Mucosa of gallbladder (tissue), 1 donor: ENCODE measurements around the gene RNF112. TPM values are rescaled to one million over a fixed set of nuclear protein-coding genes. Genes with fewer than 3 reads are reported as not detected.
"Not testable (repeated sequence)": the region's sequence is repeated elsewhere in the genome, so short reads cannot be mapped to it uniquely, and the experiment has no call there.

Source experiments
- DNase-seq: peaks from one replicate; pipeline ENCODE4 v3.0.0-alpha.2; 2020; ENCODE audit warnings: low spot score
- total RNA-seq: library from RNA; stranded (reverse); gene quantifications from one replicate; pipeline ENCODE4 v1.2.1, GENCODE V29; 2021
- donor health status: DM: no; HTN: no; CAD: no.

Gene RNF112
- total RNA-seq, 1 donor from 2014 or later, result 7.3 TPM

GRCh38 chr17:19447085-19447583 lies 36.1 kb downstream of the RNF112 start:
- peak; percentile 84 for DNase-seq

DNA sequence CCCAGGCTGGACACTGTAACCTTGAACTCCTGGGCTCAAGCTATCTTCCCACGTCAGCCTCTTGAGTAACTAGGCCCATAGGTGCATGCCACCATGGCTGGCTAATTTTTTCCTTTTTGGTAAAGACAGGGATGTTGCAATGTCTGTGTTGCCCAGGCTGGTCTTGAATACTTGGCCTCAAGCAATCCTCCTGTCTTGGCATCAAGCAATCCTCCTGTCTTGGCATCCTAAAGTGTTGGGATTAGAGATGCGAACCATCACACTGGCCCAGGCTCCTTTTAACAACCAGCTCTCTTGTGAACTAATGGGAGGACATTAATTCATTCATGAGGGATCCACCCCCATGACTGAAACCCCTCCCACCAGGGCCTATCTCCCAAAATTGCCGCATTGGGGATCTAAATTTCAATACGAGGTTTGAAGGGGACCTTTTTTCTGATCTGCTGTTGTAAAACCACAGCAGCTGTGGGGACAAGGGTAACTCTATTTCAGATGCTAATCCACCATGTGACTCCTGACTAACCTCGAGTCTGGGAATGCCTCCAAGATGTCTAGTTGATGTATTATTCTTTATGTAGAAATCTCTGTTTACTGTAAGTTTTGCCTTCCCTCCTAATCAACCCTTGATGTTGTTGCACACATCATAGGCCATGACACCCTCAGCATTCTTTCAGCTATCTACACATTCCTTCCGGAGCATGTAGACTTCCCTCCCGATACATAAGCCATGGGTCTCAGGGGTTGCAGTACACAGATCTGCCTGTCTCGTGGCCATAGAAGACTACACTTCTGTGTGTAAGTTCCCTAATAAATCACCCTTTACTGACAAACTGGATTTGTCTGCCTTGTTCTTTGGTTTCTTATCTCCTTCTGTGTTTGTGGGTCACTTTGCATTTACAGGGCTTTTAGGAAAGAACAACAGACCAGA lies 37.6 kb downstream of the RNF112 start:
- DNase-seq, result peak; percentile 45

DNA sequence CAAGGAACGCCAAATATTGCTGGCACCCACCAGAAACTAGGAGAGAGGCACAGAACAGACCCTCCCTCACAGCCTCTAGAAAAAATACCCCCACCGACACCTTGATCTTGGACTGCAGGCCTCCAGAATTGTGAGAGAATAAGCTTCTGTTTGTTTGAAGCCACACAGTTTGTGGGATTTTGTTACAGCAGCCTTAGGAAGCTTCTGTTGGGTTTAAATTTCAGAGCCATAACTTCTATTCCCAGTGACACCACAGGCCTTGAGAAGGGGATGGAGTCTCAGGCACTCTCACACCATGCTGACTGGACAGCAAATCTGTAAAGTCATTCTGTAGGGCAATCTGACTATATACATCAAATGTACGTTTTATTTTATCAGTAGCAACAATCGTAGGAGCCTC lies 38.6 kb downstream of the RNF112 start:
- DNase-seq, result no peak

- no peak for DNase-seq
Measured at GRCh38 chr17:19453296-19453695, 42.3 kb downstream of the RNF112 start.

- no peak for DNase-seq
Measured at GRCh38 chr17:19454074-19454473, 43.0 kb downstream of the RNF112 start.

DNA sequence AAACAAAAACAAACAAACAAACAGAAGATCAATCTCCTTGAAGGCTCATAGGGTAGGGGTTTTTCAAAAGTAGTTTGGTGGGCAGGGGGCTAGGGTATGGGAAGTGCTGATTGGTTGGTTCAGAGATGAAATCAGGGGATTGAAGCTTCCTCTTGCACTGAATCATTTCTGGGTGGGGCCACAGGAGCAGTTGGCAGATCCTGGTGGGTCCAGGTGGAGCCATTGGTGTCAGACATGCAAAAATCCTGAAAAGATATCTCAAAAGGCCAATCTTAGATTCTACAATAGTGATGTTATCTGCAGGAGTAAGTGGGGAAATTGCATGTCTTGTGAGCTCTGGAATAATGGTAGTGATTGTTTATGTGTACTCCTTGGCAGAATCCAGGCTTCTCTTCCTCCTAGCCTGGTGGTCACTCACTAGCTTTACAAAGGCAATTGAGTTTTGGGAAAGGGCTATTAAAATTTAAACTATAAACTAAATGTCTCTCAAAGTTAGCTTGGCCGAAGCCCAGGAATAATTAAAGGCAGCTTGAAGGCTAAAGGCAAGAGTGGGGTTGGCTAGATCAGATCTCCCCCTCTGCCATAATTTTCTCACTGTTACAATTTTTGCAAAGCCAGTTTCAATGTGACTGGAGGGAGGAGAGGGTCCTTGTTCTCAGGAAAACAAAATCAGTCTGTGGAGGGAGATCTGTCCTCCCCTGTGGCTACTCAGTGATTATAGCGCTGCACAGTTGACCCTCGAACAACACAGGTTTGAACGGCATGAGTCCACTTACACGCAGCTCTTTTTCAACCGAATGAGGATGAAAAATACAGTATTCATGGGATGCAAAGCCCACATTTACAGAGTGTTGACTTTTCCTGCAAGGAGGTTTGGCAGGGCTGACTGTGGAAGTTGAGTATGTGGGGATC lies 45.2 kb downstream of the RNF112 start:
- no peak for DNase-seq

GRCh38 chr17:19457046-19457445 lies 46.0 kb downstream of the RNF112 start:
- DNase-seq, result no peak

DNA sequence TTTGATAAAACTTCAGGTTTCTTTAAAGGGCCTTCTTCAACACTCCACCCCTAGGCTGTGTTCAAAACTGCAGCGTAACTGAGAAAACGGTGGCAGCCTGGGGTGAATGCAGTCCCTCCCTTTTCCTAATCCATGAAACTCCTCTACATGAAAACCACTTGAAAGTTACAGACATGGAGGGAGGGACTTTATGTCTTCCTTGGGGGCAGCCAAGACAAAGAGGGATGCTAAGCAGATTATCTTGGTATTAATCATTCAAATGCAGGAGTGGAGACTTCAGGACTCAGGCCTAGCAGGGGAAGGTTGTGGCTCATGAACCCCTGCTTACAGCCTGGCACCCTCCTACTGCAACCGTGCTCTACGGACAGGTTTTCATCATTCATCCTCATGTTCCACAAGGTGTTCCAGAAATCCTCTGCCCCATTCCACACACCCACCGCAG lies 46.8 kb downstream of the RNF112 start:
- DNase-seq, result no peak

GRCh38 chr17:19458481-19458880 lies 47.4 kb downstream of the RNF112 start:
- not testable (repeated sequence) for DNase-seq

DNA sequence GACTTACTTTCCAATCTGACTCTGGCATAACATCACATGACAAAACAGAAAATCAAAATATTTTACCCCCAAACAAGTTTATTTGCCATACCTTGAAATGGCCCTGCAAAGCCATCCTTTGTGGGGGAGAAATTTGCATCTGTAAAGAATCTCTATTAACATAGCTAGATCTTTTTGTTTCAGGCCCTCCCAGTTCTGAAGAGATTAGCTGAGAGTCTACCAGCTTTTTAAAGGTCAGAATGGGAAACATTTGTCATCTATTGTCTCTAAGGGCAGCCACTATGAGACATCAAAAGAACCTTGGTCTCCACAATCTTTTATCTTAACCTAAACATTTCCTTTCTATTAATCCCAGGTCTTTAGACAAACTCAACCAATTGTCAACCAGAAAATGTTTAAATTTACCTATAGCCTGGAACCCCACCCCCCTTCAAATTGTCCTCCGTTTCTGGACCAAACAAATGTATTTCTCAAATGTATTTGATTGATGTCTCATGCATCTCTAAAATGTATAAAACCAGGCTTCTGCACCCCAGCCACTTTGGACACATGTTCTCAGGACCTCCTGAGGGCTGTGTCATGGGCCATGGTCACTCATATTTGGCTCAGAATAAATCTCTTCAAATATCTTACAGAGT lies 48.1 kb downstream of the RNF112 start:
- DNase-seq, result not testable (repeated sequence)

DNA sequence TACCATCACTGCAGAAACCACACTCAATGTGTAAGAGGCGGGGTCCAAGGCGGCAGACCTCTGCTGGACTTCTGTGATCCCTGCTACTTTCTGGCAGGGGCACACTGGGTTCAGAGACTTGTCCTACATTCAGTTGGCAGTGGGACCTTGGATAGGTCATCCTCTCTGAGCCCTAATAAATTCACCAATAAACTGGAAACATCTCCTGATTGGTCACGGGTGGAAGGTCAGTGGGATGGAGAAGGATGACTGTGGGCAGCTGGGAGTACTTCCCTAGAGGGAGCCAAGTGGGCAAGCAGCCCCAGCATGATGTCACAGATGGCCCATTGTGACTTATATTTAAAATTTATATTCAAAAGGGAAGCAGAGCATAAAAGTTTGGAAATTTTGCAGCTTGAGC lies 49.7 kb downstream of the RNF112 start:
- no peak for DNase-seq

- no peak for DNase-seq
Measured at GRCh38 chr17:19461116-19461515, 50.1 kb downstream of the RNF112 start.

DNA sequence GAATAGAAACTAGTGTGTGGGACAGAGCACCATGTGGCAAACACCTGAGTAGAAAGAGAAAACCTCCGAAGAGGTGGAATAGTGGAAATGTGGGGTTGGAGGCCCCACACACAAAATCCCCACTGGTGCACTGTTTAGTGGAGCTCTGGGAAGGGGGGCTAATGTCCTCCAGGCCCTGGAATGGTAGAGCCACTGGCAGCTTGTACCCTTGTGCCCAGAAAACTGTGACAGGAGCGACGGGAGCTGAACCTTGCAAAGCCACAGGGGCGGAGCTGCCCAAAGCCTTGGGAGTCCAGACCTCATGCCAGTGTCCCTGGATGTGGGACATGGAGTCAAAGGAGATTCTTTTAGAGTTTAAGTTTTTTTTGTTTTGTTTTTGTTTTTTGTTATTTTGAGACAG lies 50.6 kb downstream of the RNF112 start:
- DNase-seq, result no peak

DNA sequence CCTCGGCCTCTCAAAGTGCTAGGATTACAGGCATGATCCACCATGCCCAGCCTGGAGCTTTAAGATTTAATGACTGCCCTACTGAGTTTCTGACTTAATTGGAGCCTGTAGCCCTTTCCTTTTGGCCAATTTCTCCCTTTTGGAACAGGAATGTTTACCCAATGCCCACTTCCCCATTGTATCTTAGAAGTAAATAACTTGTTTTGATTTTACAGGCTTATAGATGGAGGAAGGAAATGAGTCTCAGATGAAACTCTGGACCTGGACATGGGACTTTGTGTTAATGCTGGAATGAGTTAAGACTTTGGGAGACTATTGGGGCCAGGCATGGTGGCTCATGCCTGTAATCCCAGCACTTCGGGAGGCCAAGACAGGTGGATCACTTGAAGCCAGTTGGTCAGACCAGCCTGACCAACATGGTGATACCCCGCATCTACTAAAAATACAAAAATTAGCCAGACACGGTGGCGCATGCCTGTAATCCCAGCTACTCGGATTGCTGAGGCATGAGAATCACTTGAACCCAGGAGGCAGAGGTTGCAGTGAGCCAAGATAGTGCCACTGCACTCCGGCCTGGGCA lies 51.5 kb downstream of the RNF112 start:
- not testable (repeated sequence) for DNase-seq

DNA sequence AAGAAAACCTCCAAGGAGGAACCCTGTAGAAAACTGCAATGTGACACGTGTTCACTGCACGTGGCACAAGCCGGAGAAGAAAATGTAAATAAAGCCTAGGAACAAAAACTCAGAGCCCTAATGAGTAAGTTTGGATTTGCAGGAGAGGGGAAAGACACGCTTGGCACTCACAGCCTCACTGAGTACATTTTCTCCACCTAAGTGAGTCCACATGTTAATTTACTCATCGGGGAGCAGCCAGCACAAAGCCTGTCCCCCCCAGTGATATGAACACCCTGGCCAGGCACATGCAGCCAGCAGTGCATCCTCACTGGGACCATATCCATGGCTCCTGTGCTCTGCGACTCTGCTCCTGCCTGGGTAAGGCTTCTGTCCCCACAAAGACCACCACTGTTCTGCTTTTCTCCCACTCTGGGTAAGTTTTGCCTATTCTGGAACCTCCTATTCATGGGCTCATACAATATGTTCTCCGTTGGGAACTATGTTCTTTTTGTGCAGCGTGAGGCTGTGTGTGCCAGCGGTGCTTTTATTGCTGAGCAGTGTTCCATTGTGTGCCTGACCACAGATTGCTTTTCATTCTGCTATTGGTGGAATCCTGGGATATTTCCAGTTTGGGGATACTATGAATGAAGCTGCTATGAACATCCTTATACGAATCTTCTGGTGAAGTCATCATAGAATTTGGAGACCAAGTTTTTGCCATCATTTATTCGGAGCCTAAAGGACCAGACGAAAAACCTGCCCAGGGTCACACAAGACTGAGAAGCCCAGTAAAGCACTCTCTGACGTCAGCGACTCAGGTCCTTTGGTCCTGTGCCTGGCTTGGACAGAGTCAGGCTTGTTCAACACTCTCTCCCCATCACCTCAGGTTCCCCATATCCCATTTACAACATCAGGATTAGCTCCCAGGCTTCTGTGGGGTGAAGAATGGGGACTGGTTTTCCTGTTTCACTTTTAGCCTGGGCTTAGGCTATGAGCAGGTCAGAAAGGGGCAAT lies 53.3 kb downstream of the RNF112 start:
- DNase-seq, result no peak

Other genes with a start within 250 kb of the RNF112 start
- 47.0 TPM for gene EPN2, start 173.9 kb upstream of the RNF112 start, total RNA-seq
- gene B9D1, start 48.5 kb upstream of the RNF112 start, total RNA-seq, result 25.3 TPM
- gene MAPK7, start 32.7 kb upstream of the RNF112 start, total RNA-seq, result 23.0 TPM
- 303 TPM for gene MFAP4, start 24.0 kb upstream of the RNF112 start, total RNA-seq
- 15.4 TPM for gene SLC47A1, start 122.6 kb downstream of the RNF112 start, total RNA-seq
- 373 TPM for gene ALDH3A2, start 237.5 kb downstream of the RNF112 start, total RNA-seq